ENCODE results near the gene KCTD13.

KCTD13 gene

GRCh38 chr16:29862884-29863668 lies 63.0 kb downstream of the KCTD13 start, which contains the start of gene CDIPT:
TSS of gene CDIPT (minus strand) at chr16:29863226. CDS start at chr16:29862857, 369 bp downstream.
- peak; percentile 98 for DNase-seq (ENCODE audit: low read depth, low spot score)
- peak; percentile 82 for TF ChIP-seq CTCF (IDR thresholded peaks at IDR 0.05; ENCODE audit: low read depth, low read length)
- in situ Hi-C loops (cut with HindIII; ENCODE audit: low sequenced_read_pairs) = no loop called here
- H3K4me3 ChIP-seq (ENCODE audit: low read depth, low read length) = peak within 1 kb of the TSS; percentile 80

DNA sequence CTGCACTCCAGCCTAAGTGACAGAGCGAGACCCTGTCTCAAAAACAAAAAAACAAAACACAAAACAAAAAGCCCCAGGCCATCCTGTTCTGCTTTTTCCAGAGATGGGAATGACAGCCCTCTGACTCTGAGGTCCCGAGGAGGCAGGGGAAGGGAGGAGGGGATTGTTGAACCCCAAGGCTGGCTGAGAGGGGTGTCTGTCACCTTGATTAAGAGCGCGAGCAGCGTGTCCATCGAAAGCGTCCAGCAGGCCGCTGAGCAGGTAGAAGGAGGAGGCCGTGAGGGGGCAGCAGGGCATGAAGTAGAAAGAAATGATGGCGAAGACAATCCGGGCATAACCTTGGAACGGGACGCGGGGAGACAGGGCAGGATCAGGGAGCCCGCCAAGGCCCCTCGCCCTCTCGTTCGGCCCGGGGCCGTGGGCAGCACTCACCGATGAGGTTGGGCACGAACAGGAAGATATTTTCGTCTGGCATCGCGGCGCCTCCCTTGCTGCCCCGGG lies 63.6 kb downstream of the KCTD13 start:
- DNase-seq (ENCODE audit: low read depth, low spot score) = no peak
- in situ Hi-C loops (cut with HindIII; ENCODE audit: low sequenced_read_pairs) = no loop called here
- peak overlapping the region; percentile 80 for H3K4me3 ChIP-seq (ENCODE audit: low read depth, low read length)
- peak; percentile 48 for TF ChIP-seq CTCF (IDR thresholded peaks at IDR 0.05; ENCODE audit: low read depth, low read length)

DNA sequence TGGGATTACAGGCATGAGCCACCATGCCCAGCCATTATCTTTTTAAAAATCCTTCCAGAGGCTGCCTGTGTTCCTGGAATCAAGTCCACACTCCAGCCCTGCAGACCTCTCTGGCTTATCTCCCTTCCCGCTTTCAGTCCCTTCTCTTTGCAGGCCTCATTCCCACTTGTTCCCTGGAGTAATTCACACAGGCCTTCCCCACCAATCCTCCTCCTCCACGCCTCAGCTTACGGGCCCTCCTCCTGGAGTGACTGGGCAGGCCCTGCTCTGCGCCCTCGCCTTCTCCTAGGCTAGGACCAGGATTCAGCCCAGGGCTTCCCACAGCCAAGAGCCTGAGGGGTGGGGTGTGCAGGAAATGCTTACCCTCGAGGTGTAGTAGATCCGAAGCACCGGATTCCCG lies 65.8 kb downstream of the KCTD13 start:
- DNase-seq (ENCODE audit: low read depth, low spot score) = no peak
- in situ Hi-C loops (cut with HindIII; ENCODE audit: low sequenced_read_pairs) = no loop called here
- H3K4me3 ChIP-seq (ENCODE audit: low read depth, low read length) = no peak overlapping the region
- TF ChIP-seq CTCF (IDR thresholded peaks at IDR 0.05; ENCODE audit: low read depth, low read length) = no peak

DNA sequence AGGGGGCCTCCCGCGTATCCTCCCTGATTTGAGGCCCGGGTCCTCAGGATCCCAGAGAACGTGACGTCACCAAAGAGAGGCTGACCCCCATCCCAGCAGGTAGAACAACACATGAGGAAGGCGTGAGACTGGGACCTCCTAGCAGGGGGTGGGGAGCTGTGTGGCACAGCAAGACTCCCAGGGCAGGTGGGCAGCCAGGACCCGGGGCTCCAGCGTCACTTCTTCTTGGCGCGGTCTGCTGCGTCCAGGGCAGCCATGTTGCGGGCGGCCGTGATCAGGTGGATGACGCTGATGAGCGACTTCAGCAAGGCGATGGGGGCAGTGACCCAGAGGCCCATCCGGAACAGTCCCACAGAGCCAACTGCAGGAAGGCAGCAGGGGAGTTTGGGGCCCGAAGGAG lies 67.1 kb downstream of the KCTD13 start:
- no peak for DNase-seq (ENCODE audit: low read depth, low spot score)
- TF ChIP-seq CTCF (IDR thresholded peaks at IDR 0.05; ENCODE audit: low read depth, low read length) = no peak
- no peak overlapping the region for H3K4me3 ChIP-seq (ENCODE audit: low read depth, low read length)
- in situ Hi-C loops (cut with HindIII; ENCODE audit: low sequenced_read_pairs) = no loop called here

DNA sequence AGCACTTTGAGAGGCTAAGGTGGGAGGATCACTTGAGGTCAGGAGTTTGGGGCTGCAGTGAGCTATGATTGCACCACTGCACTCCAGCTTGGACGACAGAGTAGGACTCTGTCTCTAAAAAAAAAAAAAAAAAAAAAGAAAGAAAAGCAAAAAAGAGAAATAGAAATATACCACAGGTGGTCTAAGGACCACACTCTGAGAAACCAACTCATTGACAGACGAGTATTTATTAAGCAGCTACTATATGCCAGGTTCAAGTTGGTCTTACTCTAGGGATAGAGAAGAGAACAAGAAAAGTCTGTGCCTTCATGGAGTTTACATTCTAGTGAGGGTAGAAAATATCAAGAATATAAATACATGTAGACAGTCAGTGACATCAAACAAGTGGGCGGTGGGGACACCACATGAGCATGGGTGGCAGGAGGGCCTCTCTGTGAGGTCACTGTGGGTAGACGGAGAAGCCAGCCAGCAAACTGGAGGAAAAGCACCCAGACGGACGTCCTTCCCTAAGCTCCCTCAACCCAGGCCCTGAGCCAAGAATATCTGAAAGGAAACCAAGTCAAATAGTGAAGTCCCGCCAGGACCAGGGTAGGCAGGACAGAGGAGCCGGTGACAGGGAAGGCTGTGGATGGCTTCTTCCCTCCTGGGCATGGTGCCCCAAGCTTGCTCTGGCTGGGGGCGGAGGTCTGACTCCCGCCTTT lies 67.7 kb downstream of the KCTD13 start:
- no peak overlapping the region for H3K4me3 ChIP-seq (ENCODE audit: low read depth, low read length)
- TF ChIP-seq CTCF (IDR thresholded peaks at IDR 0.05; ENCODE audit: low read depth, low read length) = no peak
- DNase-seq (ENCODE audit: low read depth, low spot score) = no peak
- in situ Hi-C loops (cut with HindIII; ENCODE audit: low sequenced_read_pairs) = no loop called here

GRCh38 chr16:29857133-29857760 lies 68.8 kb downstream of the KCTD13 start:
- no peak for TF ChIP-seq CTCF (IDR thresholded peaks at IDR 0.05; ENCODE audit: low read depth, low read length)
- DNase-seq (ENCODE audit: low read depth, low spot score) = peak; percentile 75
- H3K4me3 ChIP-seq (ENCODE audit: low read depth, low read length) = no peak overlapping the region
- in situ Hi-C loops (cut with HindIII; ENCODE audit: low sequenced_read_pairs) = no loop called here
